RCC 7860 (cell line): ENCODE data around the gene KHSRP.
"Not testable (repeated sequence)": the region's sequence is repeated elsewhere in the genome, so short reads cannot be mapped to it uniquely, and the experiment has no call there.

ENCODE experiments used
- DNase-seq: peaks from one replicate; pipeline ENCODE4 v3.0.0-alpha.2; 2015; ENCODE audit warnings: low spot score
- FAIRE-seq: peaks from 2 replicates; lab custom pipeline; 2012; peaks lifted over from hg19 to GRCh38; lab: Jason Lieb, UNC

Gene KHSRP

GRCh38 chr19:6421075-6422014, 3.3 kb downstream of the KHSRP start:
- no peak for DNase-seq
- FAIRE-seq, result no peak

- DNase-seq, result no peak
- FAIRE-seq, result no peak
Observed at GRCh38 chr19:6418562-6418932, 6.1 kb downstream of the KHSRP start.

DNA sequence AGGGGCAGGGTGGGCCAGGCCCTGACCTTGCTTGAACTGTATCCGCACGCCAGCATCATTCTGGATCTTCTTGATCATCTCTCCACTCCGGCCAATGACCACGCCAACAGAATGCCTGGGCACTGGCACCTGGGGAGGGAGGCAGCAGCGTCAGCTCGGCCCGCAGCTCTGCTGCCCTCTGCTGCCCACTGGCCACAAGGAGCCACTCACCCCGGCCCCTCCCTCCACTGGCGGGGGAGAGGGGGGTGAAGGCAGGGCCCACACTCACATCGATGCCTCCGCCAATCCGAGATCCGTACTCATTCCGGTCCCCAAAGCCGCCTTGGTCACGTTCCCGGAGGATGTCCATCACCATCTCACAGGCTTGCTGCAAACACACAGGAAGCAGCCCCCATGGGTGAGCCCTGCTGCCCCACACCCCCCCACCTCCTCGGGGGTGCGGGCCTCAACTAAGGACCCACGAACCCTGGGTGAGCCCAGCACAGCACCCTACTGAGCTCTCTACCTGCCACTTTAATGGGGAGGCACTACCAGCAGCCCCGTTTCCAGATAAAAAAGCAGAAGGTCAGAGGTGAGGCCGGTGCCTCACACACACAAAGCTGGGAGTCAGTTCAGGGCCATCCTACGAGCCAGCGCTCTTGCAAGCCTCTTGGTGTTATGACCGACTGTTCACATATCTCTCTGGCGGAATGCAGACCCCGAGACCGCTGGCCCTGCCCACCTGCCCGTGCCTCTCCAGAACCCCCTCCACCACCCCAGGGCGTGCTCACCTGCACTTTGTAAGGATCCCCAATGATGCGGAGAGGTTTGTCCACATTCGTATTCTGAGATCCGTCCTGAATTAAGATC, 6.7 kb downstream of the KHSRP start:
- DNase-seq, result no peak
- no peak for FAIRE-seq

DNA sequence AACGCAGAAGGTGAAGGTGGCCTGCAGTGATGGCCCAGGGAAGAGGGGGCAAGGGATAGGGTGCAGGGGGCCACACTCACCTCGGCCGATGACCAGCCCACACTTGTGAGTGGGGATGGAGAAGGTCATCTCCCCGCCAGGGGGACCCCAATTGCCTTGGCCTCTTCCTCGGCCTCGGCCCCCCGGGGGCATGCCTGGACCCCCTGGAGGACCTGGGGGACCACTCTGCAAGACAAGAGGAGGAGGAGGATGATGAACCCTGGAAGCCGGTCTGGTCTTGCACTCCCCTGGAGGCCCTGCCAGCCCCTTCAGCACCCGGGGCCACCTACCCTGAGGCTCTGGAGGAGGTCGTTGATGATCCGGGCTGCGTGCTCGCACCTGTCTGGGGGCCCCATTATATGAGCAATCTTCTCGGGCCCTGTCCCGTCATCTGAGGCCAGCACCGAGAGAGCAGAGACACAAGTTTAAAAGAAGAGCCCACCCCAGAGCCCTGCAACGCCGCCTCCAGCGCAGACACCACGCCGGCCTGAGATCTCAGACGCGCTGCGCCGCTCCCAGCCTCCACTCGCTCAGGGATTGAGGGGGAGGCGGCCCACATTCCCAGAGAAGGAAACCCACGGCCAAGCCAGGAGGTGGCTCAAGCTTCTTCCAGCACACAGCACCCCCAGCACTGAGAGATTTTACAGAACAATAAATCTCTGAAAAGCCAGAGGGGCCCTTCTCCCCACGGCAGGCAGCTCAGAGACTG, 7.8 kb downstream of the KHSRP start:
- FAIRE-seq (no peak), DNase-seq (no peak)

GRCh38 chr19:6415591-6416190, 8.9 kb downstream of the KHSRP start:
- FAIRE-seq (no peak), DNase-seq (no peak)

GRCh38 chr19:6414793-6415590, 9.6 kb downstream of the KHSRP start:
- FAIRE-seq (no peak), DNase-seq (no peak)

GRCh38 chr19:6413721-6414643, 10.6 kb downstream of the KHSRP start:
- no peak for DNase-seq
- FAIRE-seq, result no peak

- no peak for DNase-seq
- no peak for FAIRE-seq
Observed at GRCh38 chr19:6413291-6413690, 11.3 kb downstream of the KHSRP start.

DNA sequence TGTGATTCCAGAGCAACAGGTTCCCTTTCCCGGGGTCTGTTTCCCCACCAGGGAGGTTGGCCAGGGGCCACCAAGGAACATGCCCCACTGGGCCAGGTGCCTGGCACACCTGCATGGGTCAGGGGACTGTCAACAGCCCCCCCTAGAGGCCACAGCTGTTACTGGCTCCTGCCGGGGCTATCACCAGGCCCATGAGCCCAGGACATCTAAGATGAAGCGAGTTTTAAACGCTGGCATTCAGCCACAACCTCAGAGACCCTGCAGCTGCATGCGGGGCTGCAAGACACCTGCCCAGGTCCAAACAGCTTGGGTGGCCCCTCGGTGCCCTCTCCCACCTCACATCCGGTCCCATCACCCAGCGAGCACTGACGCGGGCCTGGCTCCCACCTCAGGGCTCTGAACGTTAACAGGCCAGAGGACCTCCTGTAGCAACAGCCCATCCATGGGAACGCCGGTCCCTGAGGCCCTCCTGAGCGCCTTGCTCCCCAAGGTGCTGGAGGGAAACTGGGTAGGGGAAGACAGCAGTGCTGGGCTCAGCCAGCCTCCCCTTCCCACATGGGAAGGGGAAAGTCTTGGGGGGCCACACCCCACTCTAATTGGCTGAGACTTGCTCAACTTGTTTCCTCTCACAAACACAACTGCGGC, 12.0 kb downstream of the KHSRP start:
- peak; percentile 4 for DNase-seq
- no peak for FAIRE-seq

DNA sequence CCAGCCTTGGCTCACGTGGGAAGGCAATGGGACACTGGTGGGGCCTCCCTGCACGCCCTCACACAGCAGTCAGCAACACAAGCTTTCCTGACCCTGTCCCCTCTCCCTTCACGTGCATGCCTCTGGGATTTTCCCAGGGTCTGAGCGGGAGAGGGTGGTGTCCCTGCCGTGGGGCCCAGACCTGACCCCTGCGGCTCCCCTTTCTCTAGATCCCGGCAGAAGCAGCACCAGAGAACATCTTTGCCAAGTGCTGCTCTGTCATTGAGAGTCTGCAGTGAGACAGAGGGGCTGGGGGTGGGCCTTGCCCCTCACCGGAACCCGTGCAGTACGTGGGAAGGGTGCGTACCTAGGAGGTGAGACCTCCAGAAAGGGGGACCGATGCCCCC, 12.6 kb downstream of the KHSRP start:
- DNase-seq (no peak), FAIRE-seq (no peak)

GRCh38 chr19:6409346-6409745, 15.3 kb downstream of the KHSRP start:
- FAIRE-seq, result no peak

DNA sequence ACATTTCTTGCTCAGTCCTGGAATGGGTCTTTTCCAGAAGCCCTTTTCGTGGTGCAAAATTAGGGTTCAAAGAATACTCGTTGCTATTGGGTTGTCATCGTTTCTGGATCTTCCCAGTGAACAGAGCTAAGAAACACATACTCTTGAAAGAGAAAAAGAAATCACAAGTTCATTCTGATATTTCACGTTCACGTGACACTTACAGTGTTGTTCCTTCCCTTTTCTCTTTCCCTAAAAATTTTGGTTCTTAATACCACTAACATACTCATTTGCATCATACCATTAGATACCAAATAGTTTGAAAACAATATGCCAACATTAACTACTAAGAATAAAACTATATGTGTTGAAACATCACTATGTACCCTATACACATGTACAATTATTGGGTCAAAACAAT, 18.2 kb downstream of the KHSRP start:
- DNase-seq (no peak), FAIRE-seq (no peak)

More at GRCh38 chr19:6409346-6409745, 15.3 kb downstream of the KHSRP start:
- no peak for DNase-seq

DNA sequence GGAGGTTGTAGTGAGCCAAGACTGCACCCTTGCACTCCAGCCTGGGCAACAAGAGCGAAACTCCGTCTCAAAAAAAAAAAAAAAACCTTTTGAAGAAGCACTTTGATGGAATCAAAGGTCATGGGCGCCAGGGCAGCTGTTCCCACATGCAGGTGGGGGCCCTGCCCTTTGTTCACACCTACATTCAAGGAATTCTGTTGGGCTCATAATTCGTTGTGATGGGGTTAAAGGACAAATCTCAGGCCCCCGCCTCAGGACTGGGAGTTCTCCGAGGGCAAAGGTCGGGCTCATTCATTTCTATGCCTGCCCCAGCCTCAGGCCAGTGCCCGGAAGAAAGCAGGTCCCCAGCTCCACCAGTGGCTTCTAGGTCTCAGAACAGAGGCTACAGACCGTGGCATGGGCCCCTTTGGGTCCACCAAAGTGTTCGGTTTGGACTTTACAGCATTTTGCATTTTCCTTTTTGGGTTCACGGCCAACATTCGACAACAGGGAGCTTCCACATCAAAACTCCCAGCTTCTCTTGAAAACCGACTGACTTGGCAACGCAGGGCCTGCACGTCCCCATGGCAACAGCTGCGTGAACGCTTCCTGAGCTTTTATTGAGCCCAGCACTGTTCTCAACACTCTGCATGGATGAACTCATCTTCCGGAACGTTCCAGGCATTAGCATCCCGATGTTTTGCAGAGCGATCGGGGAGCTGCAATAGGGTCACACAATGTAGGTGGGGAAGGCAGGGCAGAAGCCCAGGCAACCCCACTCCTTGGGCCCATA, 21.6 kb downstream of the KHSRP start:
- no peak for FAIRE-seq
- DNase-seq, result no peak

GRCh38 chr19:6402058-6402457, 22.6 kb downstream of the KHSRP start:
- no peak for DNase-seq
- no peak for FAIRE-seq

DNA sequence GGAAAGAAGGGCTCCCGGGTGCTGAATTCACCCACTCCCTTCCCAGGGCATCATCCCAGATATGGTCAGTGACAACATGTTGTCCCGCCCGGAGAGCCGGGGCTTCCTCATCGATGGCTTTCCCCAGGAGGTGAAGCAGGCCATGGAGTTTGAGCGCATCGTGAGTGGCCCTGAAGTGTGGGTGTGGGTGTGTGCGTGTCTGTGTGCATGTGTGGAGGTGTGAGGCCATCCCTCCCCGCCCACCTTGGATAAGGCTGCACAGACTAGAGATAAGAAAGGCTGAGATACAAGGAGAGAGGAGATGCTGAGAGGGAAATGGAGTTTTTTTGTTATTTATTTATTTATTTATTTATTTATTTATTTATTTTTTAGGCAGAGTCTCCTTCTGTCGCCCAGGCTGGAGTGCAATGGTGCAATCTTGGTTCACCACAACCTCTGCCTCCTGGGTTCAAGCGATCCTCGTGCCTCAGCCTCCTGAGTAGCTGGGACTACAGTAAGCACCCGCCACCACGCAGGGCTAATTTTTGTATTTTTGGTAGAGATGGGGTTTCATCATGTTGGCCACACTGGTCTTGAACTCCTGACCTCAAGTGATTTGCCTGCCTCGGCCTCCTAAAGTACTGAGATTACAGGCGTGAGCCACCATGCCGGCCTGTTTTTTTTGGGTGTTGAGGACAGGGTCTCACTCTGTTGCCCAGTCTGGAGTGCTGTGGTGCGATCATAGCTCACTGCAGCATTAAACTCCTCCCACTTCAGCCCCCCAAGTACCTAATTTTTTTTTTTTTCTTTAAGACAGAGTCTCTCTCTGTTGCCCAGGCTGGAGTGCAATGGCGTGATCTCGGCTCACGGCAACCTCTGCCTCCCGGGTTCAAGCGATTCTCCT, 24.3 kb downstream of the KHSRP start:
- FAIRE-seq, DNase-seq: not testable (repeated sequence)

- FAIRE-seq (no peak), DNase-seq (no peak)
Observed at GRCh38 chr19:6396305-6396704, 28.3 kb downstream of the KHSRP start.

DNA sequence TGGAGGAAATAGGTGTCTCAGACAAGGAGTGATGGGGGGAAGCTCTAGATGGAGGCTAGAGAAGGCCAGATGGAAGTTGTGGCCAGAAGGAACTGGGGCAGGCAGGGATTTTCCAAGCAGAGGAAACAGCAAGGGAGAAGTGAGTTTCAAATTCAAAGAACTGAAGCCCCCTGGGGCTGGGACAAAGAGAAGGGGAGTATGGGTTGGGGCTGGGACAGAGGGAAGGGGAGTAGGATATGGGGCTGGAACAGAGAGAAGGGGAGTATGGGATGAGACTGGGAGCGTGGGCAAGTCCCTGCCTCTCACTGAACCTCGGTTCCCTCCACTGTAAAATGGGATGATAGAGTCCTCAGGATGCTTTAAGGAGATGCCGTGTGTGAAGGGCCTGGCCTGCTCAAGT, 29.8 kb downstream of the KHSRP start:
- no peak for FAIRE-seq
- no peak for DNase-seq
